BJ (cell line): ENCODE measurements around the gene EMC6. TPM values are rescaled to one million over a fixed set of nuclear protein-coding genes. Genes with fewer than 3 reads are reported as not detected.

Experiments used
- CTCF ChIA-PET: fragments of 350-600 bp; formaldehyde crosslinking; extraction: SDS; loops from one replicate; lab custom pipeline; 2021; ENCODE audit warnings: antibody characterized with exemption, inconsistent platforms; lab: Yijun Ruan, JAX
- POLR2A ChIA-PET: fragments of 300-600 bp; sonication (Branson Sonifier 250); formaldehyde crosslinking; extraction: SDS; loops from one replicate; lab custom pipeline; 2021; ENCODE audit warnings: antibody characterized with exemption; lab: Charles Lee
- DNase-seq: peaks from one replicate; pipeline ENCODE4 v3.0.0-alpha.2; 2011; ENCODE audit warnings: low read depth
- H3K27me3 ChIP-seq: 2 replicates; pipeline ENCODE4 v1.6.0; 2011; ENCODE audit warnings: low read length; ENCODE audit not compliant: control insufficient read depth, insufficient read depth
- H3K36me3 ChIP-seq: 2 replicates; pipeline ENCODE4 v1.5.1; 2011; ENCODE audit warnings: low read length; ENCODE audit not compliant: control insufficient read depth, insufficient read depth
- H3K4me3 ChIP-seq: 2 replicates; pipeline ENCODE4 v1.5.1; 2011; ENCODE audit warnings: low read depth, mild to moderate bottlenecking, control low read depth, low read length
- polyA plus RNA-seq: library from polyadenylated mRNA; depleted of rRNA; stranded (reverse); fragments of >200 nt; gene quantifications from 2 replicates; pipeline ENCODE4 v1.2.3, GENCODE V29; 2011
- TF ChIP-seq, protein P1 (sequence below): IDR thresholded peaks from 2 replicates; pipeline ENCODE4 v1.5.1; 2011; ENCODE audit warnings: low read depth, mild to moderate bottlenecking, control low read depth, inconsistent platforms, low read length, moderate library complexity; ENCODE audit not compliant: insufficient read depth

EMC6 gene
- polyA plus RNA-seq, 1 experiment: 38.6 TPM

DNA sequence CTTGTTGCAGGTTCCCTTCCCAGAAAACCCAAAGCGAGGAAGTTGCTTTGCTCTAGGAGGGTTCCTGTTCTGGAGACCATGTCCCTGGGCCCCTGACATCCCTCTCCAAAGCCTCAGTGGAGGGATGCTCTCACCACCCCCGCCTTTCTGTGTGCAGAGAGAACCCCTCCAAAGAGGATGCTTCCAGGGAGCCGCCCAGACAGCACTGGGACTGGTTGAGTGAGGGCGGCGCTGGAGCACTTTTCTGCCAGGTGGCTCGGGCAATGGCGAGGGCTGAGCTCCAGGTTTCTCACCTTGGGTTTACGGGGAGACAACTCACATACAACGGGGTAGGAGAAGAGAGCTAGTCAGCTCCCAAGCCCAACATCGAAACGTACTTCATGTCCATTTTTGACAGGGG lies 7.3 kb downstream of the EMC6 start:
- ChIA-PET POLR2A (no interaction called here), CTCF (no interaction called here)
- Histone ChIP-seq H3K27me3 (no peaks in the 10 kb centered on the region), H3K36me3 (no peaks in the 10 kb centered on the region), H3K4me3 (no peak overlapping the region)
- DNase-seq: no peak
- TF ChIP-seq, protein P1, sequence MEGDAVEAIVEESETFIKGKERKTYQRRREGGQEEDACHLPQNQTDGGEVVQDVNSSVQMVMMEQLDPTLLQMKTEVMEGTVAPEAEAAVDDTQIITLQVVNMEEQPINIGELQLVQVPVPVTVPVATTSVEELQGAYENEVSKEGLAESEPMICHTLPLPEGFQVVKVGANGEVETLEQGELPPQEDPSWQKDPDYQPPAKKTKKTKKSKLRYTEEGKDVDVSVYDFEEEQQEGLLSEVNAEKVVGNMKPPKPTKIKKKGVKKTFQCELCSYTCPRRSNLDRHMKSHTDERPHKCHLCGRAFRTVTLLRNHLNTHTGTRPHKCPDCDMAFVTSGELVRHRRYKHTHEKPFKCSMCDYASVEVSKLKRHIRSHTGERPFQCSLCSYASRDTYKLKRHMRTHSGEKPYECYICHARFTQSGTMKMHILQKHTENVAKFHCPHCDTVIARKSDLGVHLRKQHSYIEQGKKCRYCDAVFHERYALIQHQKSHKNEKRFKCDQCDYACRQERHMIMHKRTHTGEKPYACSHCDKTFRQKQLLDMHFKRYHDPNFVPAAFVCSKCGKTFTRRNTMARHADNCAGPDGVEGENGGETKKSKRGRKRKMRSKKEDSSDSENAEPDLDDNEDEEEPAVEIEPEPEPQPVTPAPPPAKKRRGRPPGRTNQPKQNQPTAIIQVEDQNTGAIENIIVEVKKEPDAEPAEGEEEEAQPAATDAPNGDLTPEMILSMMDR: no peak

DNA sequence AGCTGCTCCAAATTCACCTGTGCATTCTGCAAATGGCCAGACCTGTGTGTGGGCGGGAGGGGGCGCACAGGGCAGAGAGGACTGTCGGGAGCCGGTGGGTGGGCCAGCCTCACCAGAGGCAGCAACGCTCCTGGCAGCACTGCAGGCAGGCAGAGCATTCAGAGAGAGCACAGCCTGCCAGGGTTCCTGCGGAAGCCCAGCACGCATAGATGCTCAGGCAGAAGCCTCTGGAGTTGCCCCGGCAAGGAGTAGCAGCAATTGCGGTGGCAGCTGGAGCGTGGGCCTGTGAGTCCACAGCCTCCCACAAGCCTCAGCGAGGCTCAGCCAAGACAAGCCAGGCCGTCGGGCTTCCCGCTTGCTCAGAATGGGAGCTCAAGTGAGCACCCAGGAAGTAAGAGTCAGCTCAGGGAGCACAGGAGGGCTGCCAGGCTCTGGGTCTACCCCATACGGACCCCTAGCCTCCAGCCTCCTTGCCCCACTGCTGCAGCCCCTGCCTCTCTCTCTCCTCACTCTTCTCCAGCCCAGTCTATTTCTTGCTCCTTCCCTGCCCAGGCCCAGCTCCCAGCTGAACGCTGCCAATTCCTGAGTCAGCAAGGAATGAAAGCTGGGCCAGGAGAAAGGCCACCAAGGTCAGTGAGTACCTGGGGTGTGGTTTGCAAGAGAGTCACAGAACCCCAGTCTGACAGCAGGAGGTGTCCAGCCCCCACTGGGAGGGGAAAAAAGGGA lies 9.6 kb downstream of the EMC6 start:
- no peak for DNase-seq
- ChIA-PET POLR2A (no interaction called here), CTCF (interaction anchor here (0.6 kb wide), 2 partner anchors 23 to 151 kb away, joined by 3 read pairs; no protein-coding TSS in a partner anchor)
- H3K27me3 ChIP-seq: no peaks in the 10 kb centered on the region
- TF ChIP-seq, protein P1: no peak
- H3K4me3 ChIP-seq: no peak overlapping the region
- no peaks in the 10 kb centered on the region for H3K36me3 ChIP-seq

DNA sequence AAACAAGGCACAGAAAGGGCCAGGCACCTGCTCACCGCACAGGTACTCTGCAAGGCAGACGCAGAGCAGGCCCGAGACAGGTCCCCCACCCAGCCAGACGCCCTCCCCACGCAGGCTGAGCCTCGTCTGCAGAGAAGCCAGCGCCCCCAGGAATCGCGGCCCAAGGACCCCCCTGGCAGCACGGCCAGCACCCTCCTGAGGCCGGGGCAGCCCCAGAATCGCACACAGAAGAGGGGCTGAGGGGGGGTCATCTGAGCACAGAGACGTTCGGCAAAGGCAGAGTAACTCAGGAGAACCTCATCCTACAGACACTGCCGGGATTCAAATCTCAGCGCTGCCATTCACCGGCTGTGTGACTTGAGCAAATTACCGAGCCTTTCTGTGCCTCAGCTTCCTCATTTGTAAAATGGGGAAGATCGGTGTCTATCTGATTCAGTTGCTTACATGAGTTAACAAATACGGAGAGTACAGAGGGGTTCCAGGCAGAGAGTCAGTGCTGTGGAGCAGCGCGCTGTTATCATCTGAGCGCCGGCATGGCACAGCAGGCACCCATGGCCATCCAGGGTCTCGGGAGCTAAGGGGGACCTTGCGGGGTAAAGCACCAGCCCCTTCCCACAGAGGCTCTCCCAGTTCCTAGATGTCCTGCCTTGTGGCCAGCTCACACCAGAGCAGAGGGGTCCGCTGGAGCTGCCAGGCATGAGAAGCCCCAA lies 10.4 kb downstream of the EMC6 start:
- ChIA-PET POLR2A (no interaction called here), CTCF (interaction anchor here (0.6 kb wide), 1 partner anchor 150 kb away, joined by 3 read pairs; no protein-coding TSS in a partner anchor)
- H3K4me3 ChIP-seq: no peak overlapping the region
- TF ChIP-seq, protein P1: no peak
- H3K36me3 ChIP-seq: no peaks in the 10 kb centered on the region
- no peak for DNase-seq
- no peaks in the 10 kb centered on the region for H3K27me3 ChIP-seq

DNA sequence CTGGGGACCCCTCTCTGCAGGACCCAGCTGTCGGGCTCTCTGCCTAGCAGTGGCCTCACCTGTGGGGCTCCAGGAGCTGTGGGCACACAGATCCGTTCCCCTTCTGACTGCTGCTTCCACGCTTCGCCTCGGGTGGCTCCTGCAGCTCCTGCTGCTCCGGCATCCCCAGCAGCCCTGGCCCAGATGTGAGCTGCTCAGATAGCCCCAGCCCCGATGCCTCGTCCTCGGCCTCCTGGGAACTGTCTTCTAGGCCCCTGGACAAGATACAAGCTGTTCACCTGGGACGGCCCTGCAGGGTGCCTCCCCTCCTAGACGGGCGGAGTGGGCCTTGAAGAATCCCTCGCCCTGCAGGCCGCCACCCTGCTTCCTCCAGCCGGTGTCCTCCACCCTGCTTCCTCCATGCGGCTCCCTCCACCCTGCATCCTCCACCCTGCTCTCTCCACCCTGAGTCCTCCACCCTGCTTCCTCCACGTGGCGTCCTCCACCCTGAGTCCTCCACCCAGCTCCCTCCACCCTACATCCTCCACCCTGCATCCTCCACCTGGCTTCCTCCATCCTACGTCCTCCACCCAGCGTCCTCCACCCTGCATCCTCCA lies 11.0 kb downstream of the EMC6 start:
- TF ChIP-seq, protein P1: no peak
- H3K4me3 ChIP-seq: no peak overlapping the region
- H3K36me3 ChIP-seq: no peaks in the 10 kb centered on the region
- ChIA-PET CTCF (interaction anchor here (0.6 kb wide), 1 partner anchor 821 kb away, joined by 3 read pairs; no protein-coding TSS in a partner anchor), POLR2A (no interaction called here)
- DNase-seq: no peak
- no peaks in the 10 kb centered on the region for H3K27me3 ChIP-seq

DNA sequence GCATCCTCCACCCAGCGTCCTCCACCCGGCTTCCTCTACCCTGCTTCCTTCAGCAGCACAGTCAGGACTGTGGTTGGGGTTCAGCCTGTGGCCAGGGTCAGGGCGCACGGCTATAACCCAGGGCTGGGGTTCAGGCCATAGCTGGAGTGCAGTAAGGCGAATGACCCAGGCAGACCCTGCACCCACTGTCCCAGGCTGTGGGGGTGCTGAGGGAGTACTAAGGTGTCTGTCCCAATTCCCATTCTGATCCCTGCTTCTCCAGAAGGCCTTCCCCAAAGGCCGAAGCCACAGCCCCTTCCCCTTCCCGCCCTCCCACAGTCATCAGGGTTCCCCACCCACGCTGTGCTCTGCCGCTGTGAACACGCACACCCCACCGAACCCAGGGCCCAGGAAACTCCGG lies 12.4 kb downstream of the EMC6 start:
- Histone ChIP-seq H3K4me3 (no peak overlapping the region), H3K27me3 (no peaks in the 10 kb centered on the region), H3K36me3 (no peaks in the 10 kb centered on the region)
- no peak for DNase-seq
- CTCF ChIA-PET: no interaction called here
- TF ChIP-seq, protein P1: no peak
- POLR2A ChIA-PET: no interaction called here
